KMS-11 (cell line): ENCODE measurements around the gene SLC35F3.

Experiments used
- H2AFZ ChIP-seq: fragments of 200-600 bp; sonication (generic); 2 replicates; pipeline ENCODE4 v1.6.1; 2016; ENCODE audit warnings: antibody characterized with exemption, mixed run types, low read depth
- H3K27ac ChIP-seq: fragments of 200-600 bp; sonication (generic); 2 replicates; pipeline ENCODE4 v1.6.1; 2016; ENCODE audit warnings: mild to moderate bottlenecking, mixed run types
- H3K27me3 ChIP-seq: fragments of 200-600 bp; sonication (generic); 2 replicates; pipeline ENCODE4 v1.6.1; 2017; ENCODE audit warnings: mild to moderate bottlenecking, low read depth, mixed run types, moderate library complexity; ENCODE audit not compliant: insufficient read depth
- H3K36me3 ChIP-seq: fragments of 200-600 bp; sonication (generic); 2 replicates; pipeline ENCODE4 v1.6.1; 2017; ENCODE audit warnings: mild to moderate bottlenecking, mixed run types; ENCODE audit not compliant: insufficient read depth
- H3K4me1 ChIP-seq: fragments of 200-600 bp; sonication (generic); 2 replicates; pipeline ENCODE4 v1.6.1; 2016; ENCODE audit warnings: mild to moderate bottlenecking, low read depth, mixed run types; ENCODE audit not compliant: poor library complexity, severe bottlenecking
- H3K4me2 ChIP-seq: fragments of 200-600 bp; sonication (generic); 2 replicates; pipeline ENCODE4 v1.7.0; 2016; ENCODE audit warnings: mild to moderate bottlenecking, mixed run types
- H3K4me3 ChIP-seq: fragments of 200-600 bp; sonication (generic); IDR thresholded peaks from 2 replicates; pipeline ENCODE4 v1.6.1; 2017; ENCODE audit warnings: low read depth, low read length, mixed read lengths; ENCODE audit not compliant: insufficient read depth
- H3K79me2 ChIP-seq: fragments of 200-600 bp; sonication (generic); 2 replicates; pipeline ENCODE4 v1.6.1; 2016; ENCODE audit warnings: low read depth, mixed run types; ENCODE audit not compliant: insufficient read depth
- H3K9ac ChIP-seq: fragments of 200-600 bp; sonication (generic); 2 replicates; pipeline ENCODE4 v1.6.1; 2016; ENCODE audit warnings: mild to moderate bottlenecking, mixed run types
- H4K20me1 ChIP-seq: fragments of 200-600 bp; sonication (generic); 2 replicates; pipeline ENCODE4 v1.6.1; 2016; ENCODE audit warnings: mild to moderate bottlenecking, mixed run types; ENCODE audit not compliant: insufficient read depth
- TF ChIP-seq, protein P1 (sequence below): fragments of 200-600 bp; sonication (generic); conservative IDR thresholded peaks from 2 replicates; pipeline ENCODE4 v1.6.1; 2017; ENCODE audit warnings: low read depth, mild to moderate bottlenecking, antibody characterized with exemption, low read length, moderate library complexity, mixed read lengths

Gene SLC35F3

DNA sequence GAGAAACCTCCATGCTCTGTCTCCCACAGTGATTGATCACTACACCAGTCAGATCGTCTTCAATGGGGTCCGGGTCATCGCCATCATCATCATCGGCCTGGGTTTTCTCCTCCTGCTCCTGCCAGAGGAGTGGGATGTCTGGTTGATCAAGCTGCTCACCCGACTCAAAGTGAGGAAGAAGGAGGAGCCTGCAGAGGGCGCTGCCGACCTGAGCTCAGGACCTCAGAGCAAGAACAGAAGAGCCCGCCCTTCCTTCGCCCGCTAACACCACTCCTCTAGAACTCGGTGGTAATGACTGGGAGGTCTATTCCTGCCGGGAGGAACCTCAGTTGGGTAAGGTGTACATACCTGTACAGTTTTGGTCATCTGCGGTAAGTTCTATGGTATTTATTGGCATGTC lies 418.5 kb downstream of the SLC35F3 start:
- no peaks in the 10 kb centered on the region for H3K4me1 ChIP-seq
- H3K4me3 ChIP-seq: no peak overlapping the region
- no peak overlapping the region for H3K4me2 ChIP-seq
- no peaks in the 10 kb centered on the region for H3K79me2 ChIP-seq
- no peaks in the 10 kb centered on the region for H3K27me3 ChIP-seq
- TF ChIP-seq, protein P1, sequence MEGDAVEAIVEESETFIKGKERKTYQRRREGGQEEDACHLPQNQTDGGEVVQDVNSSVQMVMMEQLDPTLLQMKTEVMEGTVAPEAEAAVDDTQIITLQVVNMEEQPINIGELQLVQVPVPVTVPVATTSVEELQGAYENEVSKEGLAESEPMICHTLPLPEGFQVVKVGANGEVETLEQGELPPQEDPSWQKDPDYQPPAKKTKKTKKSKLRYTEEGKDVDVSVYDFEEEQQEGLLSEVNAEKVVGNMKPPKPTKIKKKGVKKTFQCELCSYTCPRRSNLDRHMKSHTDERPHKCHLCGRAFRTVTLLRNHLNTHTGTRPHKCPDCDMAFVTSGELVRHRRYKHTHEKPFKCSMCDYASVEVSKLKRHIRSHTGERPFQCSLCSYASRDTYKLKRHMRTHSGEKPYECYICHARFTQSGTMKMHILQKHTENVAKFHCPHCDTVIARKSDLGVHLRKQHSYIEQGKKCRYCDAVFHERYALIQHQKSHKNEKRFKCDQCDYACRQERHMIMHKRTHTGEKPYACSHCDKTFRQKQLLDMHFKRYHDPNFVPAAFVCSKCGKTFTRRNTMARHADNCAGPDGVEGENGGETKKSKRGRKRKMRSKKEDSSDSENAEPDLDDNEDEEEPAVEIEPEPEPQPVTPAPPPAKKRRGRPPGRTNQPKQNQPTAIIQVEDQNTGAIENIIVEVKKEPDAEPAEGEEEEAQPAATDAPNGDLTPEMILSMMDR: peak; percentile 47
- no peaks in the 10 kb centered on the region for H3K36me3 ChIP-seq
- H3K27ac ChIP-seq: no peak overlapping the region
- H3K9ac ChIP-seq: no peak overlapping the region
- H2AFZ ChIP-seq: no peak overlapping the region
- H4K20me1 ChIP-seq: no peaks in the 10 kb centered on the region

GRCh38 chr1:234324821-234325220 lies 420.3 kb downstream of the SLC35F3 start:
- H3K4me2 ChIP-seq: no peak overlapping the region

GRCh38 chr1:234325878-234326496 lies 421.5 kb downstream of the SLC35F3 start:
- H3K27ac ChIP-seq: no peak overlapping the region
- H3K36me3 ChIP-seq: no peaks in the 10 kb centered on the region
- H2AFZ ChIP-seq: peak overlapping the region; percentile 31; the same call in 1 of the 2 replicates
- no peaks in the 10 kb centered on the region for H3K79me2 ChIP-seq
- H3K9ac ChIP-seq: no peak overlapping the region
- H3K4me1 ChIP-seq: no peaks in the 10 kb centered on the region
- peak overlapping the region; percentile 0; the same call in 1 of the 2 replicates for H3K4me2 ChIP-seq
- H3K4me3 ChIP-seq: no peak overlapping the region
- TF ChIP-seq, protein P1: no peak
- no peaks in the 10 kb centered on the region for H3K27me3 ChIP-seq
- no peaks in the 10 kb centered on the region for H4K20me1 ChIP-seq

More at GRCh38 chr1:234324821-234325220, 420.3 kb downstream of the SLC35F3 start:
- H3K79me2 ChIP-seq: no peaks in the 10 kb centered on the region
- H2AFZ ChIP-seq: no peak overlapping the region
- H3K27ac ChIP-seq: no peak overlapping the region
- H3K4me1 ChIP-seq: no peaks in the 10 kb centered on the region
- no peaks in the 10 kb centered on the region for H3K27me3 ChIP-seq
- no peak overlapping the region for H3K4me3 ChIP-seq
- no peaks in the 10 kb centered on the region for H3K36me3 ChIP-seq
- TF ChIP-seq, protein P1: no peak
- no peaks in the 10 kb centered on the region for H4K20me1 ChIP-seq
- no peak overlapping the region for H3K9ac ChIP-seq

- H2AFZ ChIP-seq: peak overlapping the region; percentile 31; the same call in 1 of the 2 replicates
- no peak overlapping the region for H3K27ac ChIP-seq
- H3K4me3 ChIP-seq: no peak overlapping the region
- no peaks in the 10 kb centered on the region for H4K20me1 ChIP-seq
- TF ChIP-seq, protein P1: peak; percentile 86
- H3K4me2 ChIP-seq: peak overlapping the region; percentile 0; the same call in 1 of the 2 replicates
- H3K4me1 ChIP-seq: no peaks in the 10 kb centered on the region
- no peaks in the 10 kb centered on the region for H3K27me3 ChIP-seq
- H3K9ac ChIP-seq: no peak overlapping the region
- H3K79me2 ChIP-seq: no peaks in the 10 kb centered on the region
- H3K36me3 ChIP-seq: no peaks in the 10 kb centered on the region
Measured at GRCh38 chr1:234326497-234327366, 422.3 kb downstream of the SLC35F3 start.
